ENCODE measurements around the gene CLASP1. TPM values are rescaled to one million over a fixed set of nuclear protein-coding genes. Genes with fewer than 3 reads are reported as not detected.

The CLASP1 gene
- total and polyA plus RNA-seq, 2 experiments from 2014 or later = 16.6 to 56.3 TPM

GRCh38 chr2:121567452-121567851, 81.8 kb downstream of the CLASP1 start:
- H4K20me1 ChIP-seq (replicated peaks; ENCODE audit: insufficient read depth) = peaks cover 22% of the 10 kb centered on the region; the same call in 1 of the 2 replicates
- H3K4me1 ChIP-seq (ENCODE audit: insufficient read depth) = peaks cover 5% of the 10 kb centered on the region
- H2AFZ ChIP-seq = no peak overlapping the region
- peaks cover 73% of the 10 kb centered on the region for H3K79me2 ChIP-seq (replicated peaks; ENCODE audit: insufficient read depth)
- Mint-ChIP-seq H3K27me3 (ENCODE audit: insufficient read depth, low read depth, poor library complexity) (peaks cover 2% of the 10 kb centered on the region), H3K36me3 (ENCODE audit: low read depth) (peaks cover 17% of the 10 kb centered on the region), H3K9me3 (peaks cover 14% of the 10 kb centered on the region; the same call in 2 of the 3 replicates), H3K4me3 (no peak overlapping the region), H3K4me1 (peaks cover 5% of the 10 kb centered on the region), H3K27ac (no peak overlapping the region)
- no peak overlapping the region for H3K4me2 ChIP-seq
- no peaks in the 10 kb centered on the region for H3F3A ChIP-seq (replicated peaks; ENCODE audit: low read depth)
- H3K36me3 ChIP-seq (ENCODE audit: insufficient read depth) = no peaks in the 10 kb centered on the region
- DNase-seq (ENCODE audit: low spot score) (no peak), ATAC-seq (no peak)
- no peaks in the 10 kb centered on the region for H3K9me2 ChIP-seq (ENCODE audit: insufficient read depth)
- no peak for TF ChIP-seq CTCF (conservative IDR thresholded peaks at IDR 0.05; ENCODE audit: low read depth in 2 of 2)
- no peaks in the 10 kb centered on the region for H3K27me3 ChIP-seq (ENCODE audit: insufficient read depth)
- no peak overlapping the region for H3K4me3 ChIP-seq
- H3K27ac ChIP-seq (ENCODE audit: low read depth) = no peak overlapping the region

- no peak for ATAC-seq
- peaks cover 5% of the 10 kb centered on the region for H3K4me1 Mint-ChIP-seq
Measured at GRCh38 chr2:121565389-121566250, 83.6 kb downstream of the CLASP1 start.

More at GRCh38 chr2:121565389-121566250, 83.6 kb downstream of the CLASP1 start:
- no peak overlapping the region for H3K4me3 Mint-ChIP-seq
- peaks cover 2% of the 10 kb centered on the region for H3K27me3 Mint-ChIP-seq (ENCODE audit: insufficient read depth, low read depth, poor library complexity)
- H3K9me3 Mint-ChIP-seq = peaks cover 14% of the 10 kb centered on the region; the same call in 2 of the 3 replicates
- TF ChIP-seq POLR2AphosphoS5 (IDR thresholded peaks at IDR 0.05; ENCODE audit: low read depth) = no peak
- no peak for TF ChIP-seq EZH2phosphoT487 (IDR thresholded peaks at IDR 0.05; ENCODE audit: unreplicated experiment)
- no peak for TF ChIP-seq NANOG (IDR thresholded peaks at IDR 0.05; ENCODE audit: borderline replicate concordance)
- no peak for TF ChIP-seq JUNB (IDR thresholded peaks at IDR 0.05; ENCODE audit: unreplicated experiment)
- TF ChIP-seq ZNF462 (CRISPR knock-in tag; IDR thresholded peaks at IDR 0.05) = no peak
- no peak for TF ChIP-seq ZNF331 (CRISPR knock-in tag; IDR thresholded peaks at IDR 0.05; ENCODE audit: low read depth)
- no peak for TF ChIP-seq REST (IDR thresholded peaks at IDR 0.05; ENCODE audit: unreplicated experiment)
- TF ChIP-seq ZNF114 (CRISPR knock-in tag; IDR thresholded peaks at IDR 0.05) = no peak
- Histone ChIP-seq H3K79me2 (replicated peaks; ENCODE audit: insufficient read depth) (peaks cover 88% of the 10 kb centered on the region), H3K4me3 (no peak overlapping the region), H3K27me3 (ENCODE audit: insufficient read depth) (no peaks in the 10 kb centered on the region), H3K36me3 (ENCODE audit: insufficient read depth) (no peaks in the 10 kb centered on the region), H2AFZ (no peak overlapping the region), H3K27ac (ENCODE audit: low read depth) (no peak overlapping the region), H3K9me2 (ENCODE audit: insufficient read depth) (no peaks in the 10 kb centered on the region), H3K4me1 (ENCODE audit: insufficient read depth) (peaks cover 2% of the 10 kb centered on the region), H3F3A (replicated peaks; ENCODE audit: low read depth) (no peaks in the 10 kb centered on the region), H3K4me2 (no peak overlapping the region), H4K20me1 (replicated peaks; ENCODE audit: insufficient read depth) (peaks cover 17% of the 10 kb centered on the region; the same call in 1 of the 2 replicates)
- H3K27ac Mint-ChIP-seq = no peak overlapping the region
- peaks cover 17% of the 10 kb centered on the region for H3K36me3 Mint-ChIP-seq (ENCODE audit: low read depth)
- DNase-seq (ENCODE audit: low spot score) = no peak
